ENCODE measurements around the gene GALK1.

DNA sequence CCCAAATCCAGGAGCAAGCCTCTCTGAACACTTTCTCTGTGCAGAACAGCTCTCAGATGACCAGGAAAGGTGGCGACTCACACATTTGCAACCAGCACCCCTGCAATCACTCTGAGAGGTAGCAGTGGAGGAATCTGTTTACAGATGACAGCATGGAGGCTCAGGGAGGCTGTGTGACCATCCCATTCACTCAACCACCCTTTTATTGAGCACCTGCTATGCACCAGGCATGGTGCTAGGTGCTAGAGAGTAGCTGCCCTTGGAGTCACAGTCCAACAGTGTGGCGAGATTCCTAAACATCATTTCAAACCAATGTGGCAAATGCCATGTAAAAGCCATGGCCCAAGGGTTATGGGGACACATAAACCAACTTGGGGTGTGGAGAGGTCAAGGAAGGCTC is 45.3 kb downstream of the GALK1 start:
- TF ChIP-seq, protein P1, sequence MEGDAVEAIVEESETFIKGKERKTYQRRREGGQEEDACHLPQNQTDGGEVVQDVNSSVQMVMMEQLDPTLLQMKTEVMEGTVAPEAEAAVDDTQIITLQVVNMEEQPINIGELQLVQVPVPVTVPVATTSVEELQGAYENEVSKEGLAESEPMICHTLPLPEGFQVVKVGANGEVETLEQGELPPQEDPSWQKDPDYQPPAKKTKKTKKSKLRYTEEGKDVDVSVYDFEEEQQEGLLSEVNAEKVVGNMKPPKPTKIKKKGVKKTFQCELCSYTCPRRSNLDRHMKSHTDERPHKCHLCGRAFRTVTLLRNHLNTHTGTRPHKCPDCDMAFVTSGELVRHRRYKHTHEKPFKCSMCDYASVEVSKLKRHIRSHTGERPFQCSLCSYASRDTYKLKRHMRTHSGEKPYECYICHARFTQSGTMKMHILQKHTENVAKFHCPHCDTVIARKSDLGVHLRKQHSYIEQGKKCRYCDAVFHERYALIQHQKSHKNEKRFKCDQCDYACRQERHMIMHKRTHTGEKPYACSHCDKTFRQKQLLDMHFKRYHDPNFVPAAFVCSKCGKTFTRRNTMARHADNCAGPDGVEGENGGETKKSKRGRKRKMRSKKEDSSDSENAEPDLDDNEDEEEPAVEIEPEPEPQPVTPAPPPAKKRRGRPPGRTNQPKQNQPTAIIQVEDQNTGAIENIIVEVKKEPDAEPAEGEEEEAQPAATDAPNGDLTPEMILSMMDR (conservative IDR thresholded peaks at IDR 0.05; ENCODE audit: low read depth, low read length) = no peak
- no peak for TF ChIP-seq EZH2 (IDR thresholded peaks at IDR 0.05; ENCODE audit: low read length, unreplicated experiment)
- TF ChIP-seq EZH2phosphoT487 (IDR thresholded peaks at IDR 0.05; ENCODE audit: borderline replicate concordance, low read length) = no peak

All from PC-3 (cell line).